Measurements from ENCODE around the gene ARF5.

Gene ARF5

DNA sequence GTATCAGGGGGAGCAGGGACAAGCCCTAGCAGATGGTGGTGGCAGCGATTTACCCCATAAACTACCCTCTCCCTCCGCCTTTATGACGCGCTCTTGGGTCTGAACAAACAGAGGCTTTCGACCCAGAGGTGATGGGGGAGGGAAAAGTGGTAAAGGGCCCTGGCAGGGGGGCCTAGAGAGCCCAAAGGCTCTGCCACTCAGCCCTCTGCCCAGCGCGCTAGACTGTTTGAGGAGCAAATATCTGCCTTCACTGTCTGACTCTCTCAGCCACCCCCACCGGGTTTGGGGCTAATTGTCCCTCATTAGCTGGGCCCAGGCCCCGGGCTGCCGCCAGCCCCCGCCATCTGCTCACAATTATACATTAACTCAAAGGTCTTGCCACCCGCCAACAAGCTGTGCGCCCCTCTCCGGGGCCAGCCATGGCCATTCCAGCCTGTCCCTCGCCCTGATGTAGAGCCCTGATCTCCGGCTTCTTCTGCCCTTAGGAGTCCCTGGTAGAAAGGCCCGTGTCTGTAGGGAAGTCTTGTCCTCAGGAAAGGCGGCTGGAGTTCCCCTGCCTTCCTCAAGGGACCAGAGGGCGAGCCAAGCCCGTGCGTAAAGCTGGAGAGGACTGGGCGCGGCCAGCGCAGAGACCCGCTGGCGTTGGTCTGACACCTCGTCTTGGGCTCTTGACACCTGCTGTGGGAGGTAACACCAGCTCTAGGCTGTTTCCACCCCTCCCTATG lies 31.6 kb downstream of the ARF5 start:
- FAIRE-seq (no peak), DNase-seq (ENCODE audit: insufficient read length) (no peak)
- TF ChIP-seq POLR2AphosphoS5 (IDR thresholded peaks at IDR 0.05; ENCODE audit: low read depth, low read length) (no peak), TAF1 (IDR thresholded peaks at IDR 0.05; ENCODE audit: borderline replicate concordance, low read depth, low read length) (no peak), POLR2A (IDR thresholded peaks at IDR 0.05; ENCODE audit: low read depth, low read length) (no peak)

DNA sequence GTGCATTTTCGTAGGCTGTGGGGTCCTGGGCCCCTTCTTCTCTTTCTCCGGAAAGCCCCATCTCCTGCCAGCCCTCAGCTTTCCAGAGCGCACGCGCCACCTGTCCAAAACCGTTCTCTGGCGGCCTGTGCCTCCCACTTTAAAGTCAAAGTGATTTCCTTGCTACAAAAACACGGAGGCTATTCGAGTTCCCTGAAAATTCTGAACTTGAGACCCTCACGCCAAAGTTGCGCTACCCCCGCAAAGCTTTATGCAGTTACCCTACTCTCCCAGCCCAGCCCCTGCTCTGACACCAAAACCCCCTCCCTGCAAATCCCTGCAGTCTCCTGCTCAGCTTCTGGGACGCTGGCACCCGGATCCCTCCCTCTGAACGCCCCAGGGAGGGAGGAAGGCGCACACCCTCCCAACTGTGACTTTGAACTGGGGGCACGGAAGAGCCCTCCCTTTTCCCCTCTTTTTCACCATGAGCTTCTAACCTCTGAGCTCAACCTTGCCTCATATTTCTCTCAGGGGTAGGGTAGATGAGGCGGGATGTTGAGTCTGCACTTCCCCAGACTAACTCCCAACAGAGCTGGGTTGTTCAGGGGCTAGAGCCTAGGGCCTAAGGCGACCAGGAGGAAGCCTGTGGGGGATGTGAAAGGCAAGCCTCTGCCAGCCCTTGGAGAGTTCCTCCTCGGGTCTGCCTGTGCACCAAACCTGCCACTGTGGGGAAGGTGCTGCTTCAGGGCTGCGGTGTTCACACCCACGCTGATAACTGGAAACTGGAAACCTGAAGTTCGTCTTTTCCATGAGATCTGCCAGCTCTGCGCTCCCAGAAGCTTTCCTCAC lies 32.4 kb downstream of the ARF5 start:
- no peak for DNase-seq (ENCODE audit: insufficient read length)
- no peak for FAIRE-seq
- TF ChIP-seq POLR2A (IDR thresholded peaks at IDR 0.05; ENCODE audit: low read depth, low read length) (no peak), TAF1 (IDR thresholded peaks at IDR 0.05; ENCODE audit: borderline replicate concordance, low read depth, low read length) (no peak), POLR2AphosphoS5 (IDR thresholded peaks at IDR 0.05; ENCODE audit: low read depth, low read length) (no peak)

DNA sequence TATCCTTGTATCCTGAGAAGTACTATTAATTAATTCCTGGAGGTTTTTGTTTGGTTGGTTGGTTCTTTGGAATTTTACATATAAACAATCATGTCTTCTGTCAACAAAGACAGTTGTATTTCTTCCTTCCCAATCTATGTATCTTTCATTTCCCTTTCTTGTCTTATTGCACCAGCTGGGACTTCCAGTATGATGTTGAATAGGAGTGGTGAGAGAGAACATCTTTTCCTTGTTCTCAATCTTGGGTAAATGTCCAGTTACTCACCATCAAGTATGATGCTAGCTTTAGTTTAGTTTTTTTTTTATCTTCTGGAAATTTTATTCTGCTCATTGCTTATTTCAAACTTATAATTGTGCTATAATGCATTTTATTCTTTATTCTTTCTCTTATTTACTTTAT lies 37.1 kb downstream of the ARF5 start:
- no peak for DNase-seq (ENCODE audit: insufficient read length)
- TF ChIP-seq POLR2A (IDR thresholded peaks at IDR 0.05; ENCODE audit: low read depth, low read length) (no peak), POLR2AphosphoS5 (IDR thresholded peaks at IDR 0.05; ENCODE audit: low read depth, low read length) (no peak), TAF1 (IDR thresholded peaks at IDR 0.05; ENCODE audit: borderline replicate concordance, low read depth, low read length) (no peak)
- no peak for FAIRE-seq

DNA sequence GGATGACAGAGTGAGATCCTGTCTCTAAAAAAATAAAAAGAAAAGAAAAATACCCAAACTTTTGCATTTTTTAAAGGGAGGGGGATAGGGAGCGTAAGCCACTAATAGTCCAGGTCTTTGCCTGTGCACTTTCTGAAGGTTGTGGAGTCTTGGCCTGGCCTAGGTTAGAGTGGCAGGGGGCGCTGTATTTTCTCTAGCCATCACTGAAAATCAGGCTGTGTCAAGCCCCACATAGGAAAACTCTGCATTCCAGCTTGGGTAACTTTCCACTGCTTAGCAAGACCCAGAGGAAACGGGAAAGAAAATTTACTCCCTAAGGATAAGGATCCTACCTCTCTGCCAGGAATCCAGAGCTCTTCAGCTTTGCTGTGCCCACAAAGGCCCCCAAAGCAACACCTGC lies 40.2 kb downstream of the ARF5 start:
- TF ChIP-seq POLR2AphosphoS5 (IDR thresholded peaks at IDR 0.05; ENCODE audit: low read depth, low read length) (no peak), TAF1 (IDR thresholded peaks at IDR 0.05; ENCODE audit: borderline replicate concordance, low read depth, low read length) (no peak), POLR2A (IDR thresholded peaks at IDR 0.05; ENCODE audit: low read depth, low read length) (no peak)
- DNase-seq (ENCODE audit: insufficient read length) (no peak), FAIRE-seq (no peak)

DNA sequence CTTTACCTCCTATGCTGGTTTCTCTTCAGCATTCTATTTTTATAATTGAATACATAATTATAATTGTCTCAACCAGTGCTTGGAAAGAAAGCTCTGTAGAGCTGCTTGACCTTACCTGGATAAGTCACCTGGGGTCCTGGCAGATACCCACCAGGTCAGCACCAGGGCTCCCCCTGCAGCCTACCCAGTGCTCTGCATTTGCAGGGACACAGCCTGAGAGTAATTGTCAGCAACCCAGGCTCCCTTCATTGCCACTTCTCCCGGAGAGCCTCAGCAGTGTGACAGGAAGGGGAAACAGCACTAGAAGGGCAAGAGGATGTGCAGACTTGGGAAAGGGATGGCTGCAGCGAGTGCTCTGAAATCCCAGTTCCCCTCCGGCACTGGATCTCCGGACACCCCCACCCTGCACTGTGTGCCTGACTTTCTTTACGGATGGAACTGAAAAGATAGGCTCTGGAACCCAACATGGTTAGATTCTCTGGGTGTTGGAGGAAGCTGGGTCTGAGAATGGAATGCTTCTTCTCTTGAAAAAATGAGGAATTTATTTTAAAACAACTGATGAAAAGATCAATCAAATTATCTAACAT lies 41.1 kb downstream of the ARF5 start:
- TF ChIP-seq POLR2AphosphoS5 (IDR thresholded peaks at IDR 0.05; ENCODE audit: low read depth, low read length) (no peak), TAF1 (IDR thresholded peaks at IDR 0.05; ENCODE audit: borderline replicate concordance, low read depth, low read length) (no peak), POLR2A (IDR thresholded peaks at IDR 0.05; ENCODE audit: low read depth, low read length) (no peak)
- FAIRE-seq (no peak), DNase-seq (ENCODE audit: insufficient read length) (no peak)

- FAIRE-seq (no peak), DNase-seq (ENCODE audit: insufficient read length) (no peak)
- TF ChIP-seq POLR2AphosphoS5 (IDR thresholded peaks at IDR 0.05; ENCODE audit: low read depth, low read length) (no peak), POLR2A (IDR thresholded peaks at IDR 0.05; ENCODE audit: low read depth, low read length) (no peak), TAF1 (IDR thresholded peaks at IDR 0.05; ENCODE audit: borderline replicate concordance, low read depth, low read length) (no peak)
These were observed 44.2 kb downstream of the ARF5 start for GRCh38 chr7:127632276-127632910.

- FAIRE-seq = no peak
- TF ChIP-seq POLR2A (IDR thresholded peaks at IDR 0.05; ENCODE audit: low read depth, low read length) (no peak), POLR2AphosphoS5 (IDR thresholded peaks at IDR 0.05; ENCODE audit: low read depth, low read length) (no peak), TAF1 (IDR thresholded peaks at IDR 0.05; ENCODE audit: borderline replicate concordance, low read depth, low read length) (no peak)
These were observed 47.6 kb downstream of the ARF5 start for GRCh38 chr7:127635659-127636285.

DNA sequence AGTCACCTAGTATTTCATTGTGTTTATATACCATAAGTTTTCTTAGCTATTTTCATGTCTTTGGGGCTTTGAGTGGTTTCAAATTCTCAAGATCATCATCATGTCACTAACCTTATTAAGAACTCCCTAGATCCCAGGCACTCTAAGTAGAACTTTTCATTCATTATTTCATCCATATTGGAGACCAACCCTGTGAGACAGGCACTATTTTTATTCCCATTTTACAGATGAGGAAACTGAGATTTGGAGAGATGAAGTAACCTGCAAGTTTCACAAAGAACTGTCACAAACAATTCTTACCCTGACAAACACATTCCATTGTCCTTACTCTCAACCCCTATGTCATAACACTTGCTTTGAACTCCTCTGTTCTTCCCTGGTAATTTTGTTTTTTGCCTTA lies 50.0 kb downstream of the ARF5 start:
- FAIRE-seq (no peak), DNase-seq (ENCODE audit: insufficient read length) (no peak)
- TF ChIP-seq POLR2AphosphoS5 (IDR thresholded peaks at IDR 0.05; ENCODE audit: low read depth, low read length) = no peak
- no peak for TF ChIP-seq TAF1 (IDR thresholded peaks at IDR 0.05; ENCODE audit: borderline replicate concordance, low read depth, low read length)

More at GRCh38 chr7:127635659-127636285, 47.6 kb downstream of the ARF5 start:
- no peak for DNase-seq (ENCODE audit: insufficient read length)
